ENCODE results near the gene CHN1.

CHN1 gene

GRCh38 chr2:175019566-175020327 is 14.6 kb upstream of the CHN1 start:
- no peaks in the 10 kb centered on the region for H3K27me3 ChIP-seq (ENCODE audit: insufficient read depth, low read depth)
- H3K4me3 ChIP-seq (IDR thresholded peaks at IDR 0.05; ENCODE audit: insufficient read depth, low read depth, low read length): no peak overlapping the region
- no peak overlapping the region for H3K27ac ChIP-seq
- H3K79me2 ChIP-seq (ENCODE audit: insufficient read depth, low read depth): no peaks in the 10 kb centered on the region
- TF ChIP-seq, protein P1, sequence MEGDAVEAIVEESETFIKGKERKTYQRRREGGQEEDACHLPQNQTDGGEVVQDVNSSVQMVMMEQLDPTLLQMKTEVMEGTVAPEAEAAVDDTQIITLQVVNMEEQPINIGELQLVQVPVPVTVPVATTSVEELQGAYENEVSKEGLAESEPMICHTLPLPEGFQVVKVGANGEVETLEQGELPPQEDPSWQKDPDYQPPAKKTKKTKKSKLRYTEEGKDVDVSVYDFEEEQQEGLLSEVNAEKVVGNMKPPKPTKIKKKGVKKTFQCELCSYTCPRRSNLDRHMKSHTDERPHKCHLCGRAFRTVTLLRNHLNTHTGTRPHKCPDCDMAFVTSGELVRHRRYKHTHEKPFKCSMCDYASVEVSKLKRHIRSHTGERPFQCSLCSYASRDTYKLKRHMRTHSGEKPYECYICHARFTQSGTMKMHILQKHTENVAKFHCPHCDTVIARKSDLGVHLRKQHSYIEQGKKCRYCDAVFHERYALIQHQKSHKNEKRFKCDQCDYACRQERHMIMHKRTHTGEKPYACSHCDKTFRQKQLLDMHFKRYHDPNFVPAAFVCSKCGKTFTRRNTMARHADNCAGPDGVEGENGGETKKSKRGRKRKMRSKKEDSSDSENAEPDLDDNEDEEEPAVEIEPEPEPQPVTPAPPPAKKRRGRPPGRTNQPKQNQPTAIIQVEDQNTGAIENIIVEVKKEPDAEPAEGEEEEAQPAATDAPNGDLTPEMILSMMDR (conservative IDR thresholded peaks at IDR 0.05; ENCODE audit: low read depth, low read length): no peak
- no peaks in the 10 kb centered on the region for H4K20me1 ChIP-seq (ENCODE audit: insufficient read depth)
- no peak overlapping the region for H3K9ac ChIP-seq
- H3K36me3 ChIP-seq (ENCODE audit: insufficient read depth): no peaks in the 10 kb centered on the region
- H2AFZ ChIP-seq (ENCODE audit: low read depth): no peak overlapping the region
- H3K4me1 ChIP-seq (ENCODE audit: low read depth, poor library complexity, severe bottlenecking): no peaks in the 10 kb centered on the region
- no peak overlapping the region for H3K4me2 ChIP-seq

- TF ChIP-seq, protein P1 (conservative IDR thresholded peaks at IDR 0.05; ENCODE audit: low read depth, low read length): no peak
- Histone ChIP-seq H3K4me2 (no peak overlapping the region), H3K27me3 (ENCODE audit: insufficient read depth, low read depth) (no peaks in the 10 kb centered on the region), H3K4me1 (ENCODE audit: low read depth, poor library complexity, severe bottlenecking) (no peaks in the 10 kb centered on the region), H3K4me3 (IDR thresholded peaks at IDR 0.05; ENCODE audit: insufficient read depth, low read depth, low read length) (no peak overlapping the region), H2AFZ (ENCODE audit: low read depth) (no peak overlapping the region), H3K27ac (no peak overlapping the region), H3K79me2 (ENCODE audit: insufficient read depth, low read depth) (no peaks in the 10 kb centered on the region), H3K9ac (no peak overlapping the region), H3K36me3 (ENCODE audit: insufficient read depth) (no peaks in the 10 kb centered on the region), H4K20me1 (ENCODE audit: insufficient read depth) (no peaks in the 10 kb centered on the region)
Observed at GRCh38 chr2:175017618-175018414, 12.6 kb upstream of the CHN1 start.

DNA sequence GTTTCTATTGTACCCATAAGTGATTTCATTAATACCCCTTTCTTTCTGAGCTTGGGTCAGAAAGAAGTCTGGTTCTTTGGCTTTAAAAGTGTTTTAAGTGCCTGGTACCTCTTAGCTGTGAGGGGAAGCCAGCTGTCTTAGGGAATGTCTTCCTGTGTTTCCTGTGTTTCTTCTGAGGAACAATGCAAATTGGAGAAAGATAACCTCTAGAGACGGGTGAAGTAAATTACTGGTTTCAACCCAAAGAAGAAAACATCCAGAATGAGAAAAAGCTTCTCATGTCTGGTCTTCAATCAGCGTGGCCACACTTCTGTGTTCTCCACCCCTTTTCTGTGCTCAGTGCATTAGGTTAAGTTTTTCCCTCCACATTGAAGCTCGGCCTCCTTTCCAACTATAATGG is 10.2 kb upstream of the CHN1 start:
- Histone ChIP-seq H3K36me3 (ENCODE audit: insufficient read depth) (no peaks in the 10 kb centered on the region), H3K9ac (no peak overlapping the region), H3K4me2 (no peak overlapping the region), H3K27ac (no peak overlapping the region), H3K4me3 (IDR thresholded peaks at IDR 0.05; ENCODE audit: insufficient read depth, low read depth, low read length) (no peak overlapping the region), H2AFZ (ENCODE audit: low read depth) (no peak overlapping the region), H3K79me2 (ENCODE audit: insufficient read depth, low read depth) (no peaks in the 10 kb centered on the region), H3K4me1 (ENCODE audit: low read depth, poor library complexity, severe bottlenecking) (no peaks in the 10 kb centered on the region), H3K27me3 (ENCODE audit: insufficient read depth, low read depth) (no peaks in the 10 kb centered on the region), H4K20me1 (ENCODE audit: insufficient read depth) (no peaks in the 10 kb centered on the region)
- TF ChIP-seq, protein P1 (conservative IDR thresholded peaks at IDR 0.05; ENCODE audit: low read depth, low read length): no peak

DNA sequence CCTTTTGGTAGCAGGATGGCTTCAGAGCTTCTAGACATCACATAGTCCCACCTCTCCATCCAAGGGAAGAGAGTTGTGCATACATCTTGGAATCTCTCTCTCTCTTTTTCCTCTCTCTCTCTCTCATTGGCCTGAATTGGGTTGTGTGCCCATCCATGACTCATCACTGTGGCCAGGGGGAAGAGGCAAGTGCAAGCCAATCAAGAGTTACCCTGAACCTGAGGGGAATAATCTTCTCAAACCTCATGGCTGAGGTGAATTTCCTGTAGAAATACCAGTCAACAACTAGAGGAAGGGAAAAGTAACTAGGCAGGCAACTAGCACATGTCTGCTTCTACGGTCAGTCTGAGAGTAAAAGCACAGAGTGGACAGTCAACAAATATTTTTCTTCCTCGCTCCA is 7.3 kb upstream of the CHN1 start:
- Histone ChIP-seq H3K27me3 (ENCODE audit: insufficient read depth, low read depth) (no peaks in the 10 kb centered on the region), H2AFZ (ENCODE audit: low read depth) (no peak overlapping the region)

More for the DNA sequence above, 7.3 kb upstream of the CHN1 start:
- TF ChIP-seq, protein P1 (conservative IDR thresholded peaks at IDR 0.05; ENCODE audit: low read depth, low read length): no peak
- Histone ChIP-seq H3K4me1 (ENCODE audit: low read depth, poor library complexity, severe bottlenecking) (no peaks in the 10 kb centered on the region), H4K20me1 (ENCODE audit: insufficient read depth) (no peaks in the 10 kb centered on the region), H3K9ac (no peak overlapping the region), H3K4me2 (no peak overlapping the region), H3K36me3 (ENCODE audit: insufficient read depth) (no peaks in the 10 kb centered on the region), H3K27ac (no peak overlapping the region), H3K4me3 (IDR thresholded peaks at IDR 0.05; ENCODE audit: insufficient read depth, low read depth, low read length) (no peak overlapping the region), H3K79me2 (ENCODE audit: insufficient read depth, low read depth) (no peaks in the 10 kb centered on the region)

Measured in KMS-11 (cell line).